Hepatocyte (in vitro differentiated cells): ENCODE results near the gene SLC2A11. TPM values are rescaled to one million over a fixed set of nuclear protein-coding genes. Genes with fewer than 3 reads are reported as not detected.

ENCODE experiments used
- DNase-seq: peaks from one replicate; pipeline ENCODE4 v3.0.0-alpha.2; 2016; ENCODE audit warnings: low spot score
- H2AFZ ChIP-seq: fragments of 200-600 bp; sonication (generic); 2 replicates; pipeline ENCODE4 v1.6.0; 2016; ENCODE audit warnings: antibody characterized with exemption, mild to moderate bottlenecking
- H3K27ac ChIP-seq: fragments of 200-600 bp; sonication (generic); 2 replicates; pipeline ENCODE4 v1.5.1; 2016; ENCODE audit warnings: mild to moderate bottlenecking
- H3K27me3 ChIP-seq: fragments of 200-600 bp; sonication (generic); 2 replicates; pipeline ENCODE4 v1.6.1; 2016
- H3K36me3 ChIP-seq: fragments of 200-600 bp; sonication (generic); replicated peaks from 2 replicates; pipeline ENCODE4 v1.5.1; 2016; ENCODE audit warnings: low read depth; ENCODE audit not compliant: insufficient read depth
- H3K4me1 ChIP-seq: fragments of 200-600 bp; sonication (generic); 2 replicates; pipeline ENCODE4 v1.5.1; 2016; ENCODE audit warnings: mild to moderate bottlenecking, moderate library complexity; ENCODE audit not compliant: insufficient read depth
- H3K4me2 ChIP-seq: fragments of 200-600 bp; sonication (generic); 2 replicates; pipeline ENCODE4 v1.6.0; 2016
- H3K4me3 ChIP-seq: fragments of 200-600 bp; sonication (generic); 2 replicates; pipeline ENCODE4 v1.5.1; 2016; ENCODE audit warnings: mild to moderate bottlenecking
- H3K79me2 ChIP-seq: fragments of 200-600 bp; sonication (generic); 2 replicates; pipeline ENCODE4 v1.6.0; 2017; ENCODE audit warnings: mild to moderate bottlenecking
- H3K9me2 ChIP-seq: fragments of 200-600 bp; sonication (generic); replicated peaks from 2 replicates; pipeline ENCODE4 v1.6.0; 2017; ENCODE audit warnings: mild to moderate bottlenecking; ENCODE audit not compliant: insufficient read depth
- H3K9me3 ChIP-seq: fragments of 200-600 bp; sonication (generic); 2 replicates; pipeline ENCODE4 v1.5.1; 2016; ENCODE audit warnings: low read depth, mild to moderate bottlenecking
- H4K20me1 ChIP-seq: fragments of 200-600 bp; sonication (generic); 2 replicates; pipeline ENCODE4 v1.6.0; 2016; ENCODE audit warnings: mild to moderate bottlenecking; ENCODE audit not compliant: insufficient read depth, poor library complexity, severe bottlenecking
- EZH2 ChIP-seq: fragments of 200-600 bp; sonication (generic); IDR thresholded peaks from 2 replicates; pipeline ENCODE4 v1.6.1; 2016; ENCODE audit warnings: antibody characterized with exemption, mild to moderate bottlenecking, borderline replicate concordance
- EZH2phosphoT487 ChIP-seq: fragments of 200-600 bp; sonication (generic); IDR thresholded peaks from one replicate; pipeline ENCODE4 v1.6.1; 2018; ENCODE audit warnings: antibody characterized with exemption, mild to moderate bottlenecking, low read depth, moderate library complexity; ENCODE audit not compliant: unreplicated experiment, severe bottlenecking
- WGBS: methylation state at CpG from one replicate; pipeline ENCODE4 v1.1.6; 2016; ENCODE audit warnings: low lambda C conversion rate; ENCODE audit errors: missing lambda C conversion rate; 5-methylcytosine and 5-hydroxymethylcytosine counted together
- polyA plus RNA-seq: library from polyadenylated mRNA; unstranded; fragments of >200 nt; fragmentation: Nextera tagmentation; extraction: Ambion mirVana; gene quantifications from 2 replicates; pipeline ENCODE4 v1.2.1, GENCODE V29; 2016
- total RNA-seq: library from RNA; depleted of rRNA; stranded (reverse); fragments of >200 nt; gene quantifications from 2 replicates; pipeline ENCODE4 v1.2.3, GENCODE V29; 2014
- TF ChIP-seq, protein P1 (sequence below): fragments of 200-600 bp; sonication (generic); IDR thresholded peaks from 2 replicates; pipeline ENCODE4 v1.5.1; 2016; ENCODE audit warnings: antibody characterized with exemption, mild to moderate bottlenecking; ENCODE audit not compliant: poor library complexity

Gene SLC2A11
- total and polyA plus RNA-seq, 2 experiments from 2014 or later: 15.0 TPM

GRCh38 chr22:23896166-23896522, 38.5 kb downstream of the SLC2A11 start:
- Histone ChIP-seq H3K36me3 (no peaks in the 10 kb centered on the region), H3K27ac (peak overlapping the region; percentile 99), H3K79me2 (peaks cover 20% of the 10 kb centered on the region), H3K9me3 (no peaks in the 10 kb centered on the region), H3K27me3 (no peaks in the 10 kb centered on the region), H3K9me2 (no peaks in the 10 kb centered on the region), H3K4me2 (peak overlapping the region; percentile 94), H2AFZ (no peak overlapping the region), H3K4me1 (peaks cover 15% of the 10 kb centered on the region), H3K4me3 (no peak overlapping the region), H4K20me1 (peaks cover 7% of the 10 kb centered on the region)
- no peak for DNase-seq
- 97% methylated on average over 4 of the region's 5 CpGs for WGBS
- TF ChIP-seq EZH2 (no peak), EZH2phosphoT487 (no peak)
- TF ChIP-seq, protein P1, sequence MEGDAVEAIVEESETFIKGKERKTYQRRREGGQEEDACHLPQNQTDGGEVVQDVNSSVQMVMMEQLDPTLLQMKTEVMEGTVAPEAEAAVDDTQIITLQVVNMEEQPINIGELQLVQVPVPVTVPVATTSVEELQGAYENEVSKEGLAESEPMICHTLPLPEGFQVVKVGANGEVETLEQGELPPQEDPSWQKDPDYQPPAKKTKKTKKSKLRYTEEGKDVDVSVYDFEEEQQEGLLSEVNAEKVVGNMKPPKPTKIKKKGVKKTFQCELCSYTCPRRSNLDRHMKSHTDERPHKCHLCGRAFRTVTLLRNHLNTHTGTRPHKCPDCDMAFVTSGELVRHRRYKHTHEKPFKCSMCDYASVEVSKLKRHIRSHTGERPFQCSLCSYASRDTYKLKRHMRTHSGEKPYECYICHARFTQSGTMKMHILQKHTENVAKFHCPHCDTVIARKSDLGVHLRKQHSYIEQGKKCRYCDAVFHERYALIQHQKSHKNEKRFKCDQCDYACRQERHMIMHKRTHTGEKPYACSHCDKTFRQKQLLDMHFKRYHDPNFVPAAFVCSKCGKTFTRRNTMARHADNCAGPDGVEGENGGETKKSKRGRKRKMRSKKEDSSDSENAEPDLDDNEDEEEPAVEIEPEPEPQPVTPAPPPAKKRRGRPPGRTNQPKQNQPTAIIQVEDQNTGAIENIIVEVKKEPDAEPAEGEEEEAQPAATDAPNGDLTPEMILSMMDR: no peak

- Histone ChIP-seq H3K27me3 (no peaks in the 10 kb centered on the region), H3K4me3 (no peak overlapping the region), H3K79me2 (peaks cover 20% of the 10 kb centered on the region), H3K27ac (no peak overlapping the region), H3K9me3 (no peaks in the 10 kb centered on the region), H3K4me2 (no peak overlapping the region), H4K20me1 (peaks cover 7% of the 10 kb centered on the region), H2AFZ (no peak overlapping the region), H3K9me2 (no peaks in the 10 kb centered on the region), H3K36me3 (no peaks in the 10 kb centered on the region), H3K4me1 (peaks cover 15% of the 10 kb centered on the region)
- 90% methylated on average over 7 of the region's 8 CpGs for WGBS
- TF ChIP-seq, protein P1: no peak
- TF ChIP-seq EZH2: no peak
- no peak for TF ChIP-seq EZH2phosphoT487
- no peak for DNase-seq
Observed at GRCh38 chr22:23896523-23897186, 39.0 kb downstream of the SLC2A11 start.

DNA sequence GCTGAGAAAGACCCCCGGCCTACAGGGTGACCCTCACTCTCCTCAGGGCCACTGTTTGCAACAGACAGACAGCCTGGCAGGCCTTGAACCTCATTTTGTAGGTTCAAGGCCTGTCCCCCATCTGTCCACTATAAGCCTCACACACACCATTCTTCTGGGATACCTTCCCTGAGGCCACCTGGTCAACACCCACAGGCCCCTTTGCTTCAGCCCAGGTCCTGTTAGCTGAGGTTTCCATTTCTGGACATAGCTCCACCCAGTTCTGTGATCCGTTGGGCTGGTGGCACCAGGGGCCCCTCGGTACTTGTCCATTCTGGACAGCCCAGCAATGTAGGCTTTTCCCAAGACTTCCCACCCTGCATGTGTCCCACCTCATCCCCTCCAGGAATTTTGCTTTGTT, 39.6 kb downstream of the SLC2A11 start:
- no peak for DNase-seq
- no peak for TF ChIP-seq EZH2phosphoT487
- TF ChIP-seq, protein P1: no peak
- no peak for TF ChIP-seq EZH2
- Histone ChIP-seq H3K36me3 (no peaks in the 10 kb centered on the region), H4K20me1 (peaks cover 7% of the 10 kb centered on the region), H3K27ac (no peak overlapping the region), H3K9me3 (no peaks in the 10 kb centered on the region), H3K4me3 (no peak overlapping the region), H3K79me2 (peaks cover 20% of the 10 kb centered on the region), H3K27me3 (no peaks in the 10 kb centered on the region), H3K4me1 (peaks cover 15% of the 10 kb centered on the region), H3K4me2 (no peak overlapping the region), H2AFZ (no peak overlapping the region), H3K9me2 (no peaks in the 10 kb centered on the region)
- WGBS: 90% methylated on average over 3 of the region's 3 CpGs
